Hypothalamus (tissue), 51 donors: Measurements from ENCODE around the gene VWA1.

ENCODE experiments used
- DNase-seq, 51 donors: peaks; one replicate each; lab custom pipeline; 2025; lab: John Stamatoyannopoulos, UW

Gene VWA1

DNA sequence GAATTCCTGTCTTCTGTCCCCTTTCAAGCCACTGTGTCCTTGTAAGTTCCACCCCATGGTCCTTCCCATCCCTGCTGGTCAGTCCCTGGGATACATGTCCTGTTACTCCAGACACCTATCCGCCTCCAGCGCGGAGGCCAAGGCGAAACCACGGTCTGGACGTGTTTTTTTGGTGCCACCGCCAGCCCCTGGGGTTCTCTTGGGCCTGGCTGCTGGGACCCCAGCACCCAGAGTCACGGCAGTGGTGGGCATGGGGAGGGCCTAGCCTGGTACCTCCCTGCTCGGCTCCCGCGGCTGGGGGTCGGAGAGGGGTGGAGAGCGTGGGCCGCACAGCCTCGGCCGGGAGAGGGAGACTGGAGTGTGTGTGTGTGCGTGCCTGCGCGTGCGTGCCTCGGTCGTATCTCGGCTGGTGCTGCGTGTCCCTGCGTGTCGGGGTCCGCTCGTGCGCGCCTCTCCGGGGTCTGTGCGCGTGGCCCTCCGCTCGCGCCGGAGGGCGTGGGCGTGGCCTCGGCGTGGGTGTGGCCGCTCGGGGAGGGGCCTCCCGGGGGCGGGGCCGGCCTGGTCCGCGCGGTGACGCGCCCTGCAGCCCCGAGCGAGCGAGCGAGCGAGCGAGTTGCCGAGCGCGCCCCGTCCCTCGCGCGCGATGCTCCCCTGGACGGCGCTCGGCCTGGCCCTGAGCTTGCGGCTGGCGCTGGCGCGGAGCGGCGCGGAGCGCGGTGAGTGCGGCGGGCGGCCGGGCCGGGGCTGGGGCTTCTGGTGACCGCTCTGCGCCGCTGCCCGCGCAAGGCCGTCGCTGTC lies at the start of gene VWA1:
VWA1 (plus strand) TSS at position 585 of the 798 bp plus-strand sequence; CDS start at position 644, 59 bp downstream.
- peak in 38 of 51 donors; percentile 34 to 85 (median 60) for DNase-seq

- DNase-seq, result no peak
Measured at GRCh38 chr1:1385931-1386330, 49.6 kb upstream of the VWA1 start.

- no peak for DNase-seq
Measured at GRCh38 chr1:1387098-1388077, 48.1 kb upstream of the VWA1 start.

- DNase-seq, result no peak
Measured at GRCh38 chr1:1388078-1388472, 47.4 kb upstream of the VWA1 start.

GRCh38 chr1:1390675-1391074 lies 44.8 kb upstream of the VWA1 start:
- no peak for DNase-seq

DNA sequence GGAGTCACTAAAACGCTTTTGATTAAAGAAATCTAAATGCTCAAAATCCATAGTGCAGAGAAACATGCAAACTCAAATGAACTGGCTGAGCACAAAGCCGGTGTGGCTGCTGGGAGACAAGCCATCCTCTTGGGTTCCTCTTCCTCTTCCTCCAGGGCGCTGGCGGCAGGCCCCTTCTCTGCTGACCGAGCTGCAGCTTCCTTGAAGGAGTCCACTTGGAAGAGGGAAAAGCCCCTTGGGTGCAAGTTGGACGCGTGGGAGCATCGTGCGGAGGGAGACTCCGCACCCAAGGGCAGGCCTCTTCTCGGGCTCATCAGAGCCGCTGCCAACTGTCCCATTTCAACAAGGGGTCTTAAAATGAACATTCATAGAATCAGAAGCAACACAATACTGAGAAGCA lies 44.3 kb upstream of the VWA1 start:
- no peak for DNase-seq

DNA sequence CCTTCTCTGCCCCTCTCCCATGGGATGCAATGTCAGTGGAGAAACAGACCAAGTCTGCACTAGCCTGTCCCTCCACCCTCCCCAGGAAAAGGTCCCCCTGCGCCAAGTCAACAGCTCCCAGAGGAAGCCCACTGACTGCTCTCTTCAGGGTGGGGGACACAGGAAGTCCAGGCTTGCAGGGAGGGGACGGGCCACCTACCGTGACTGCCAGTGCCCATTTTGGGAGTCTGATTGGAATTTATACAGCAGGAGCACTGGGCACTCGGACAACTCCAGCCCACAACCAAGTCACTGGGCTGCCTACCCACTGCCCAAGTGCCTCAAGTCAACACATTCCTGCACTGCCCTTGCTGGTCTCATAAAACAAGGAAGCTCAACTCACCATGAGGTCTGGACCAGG lies 42.5 kb upstream of the VWA1 start:
- DNase-seq, result no peak

GRCh38 chr1:1393428-1393827 lies 42.1 kb upstream of the VWA1 start:
- DNase-seq, result no peak

DNA sequence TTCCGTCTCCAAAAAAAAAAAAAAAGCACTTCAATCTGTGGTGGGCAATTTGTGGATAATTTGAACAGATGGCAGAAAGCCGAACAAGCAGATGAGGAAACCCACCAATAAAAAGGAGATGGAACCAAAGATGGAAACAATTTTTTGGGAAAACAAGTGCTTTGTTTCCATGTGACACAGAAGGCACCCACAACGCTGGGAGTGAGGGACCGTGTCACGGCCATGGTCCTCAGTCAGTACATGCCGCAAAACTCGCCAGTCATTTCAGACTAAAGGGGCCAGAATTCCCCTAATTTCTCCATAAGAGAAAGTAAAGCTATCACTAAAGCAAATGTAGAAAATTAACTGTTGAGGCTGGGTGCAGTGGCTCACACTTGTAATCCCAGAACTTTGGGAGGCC lies 41.4 kb upstream of the VWA1 start:
- DNase-seq, result no peak

DNA sequence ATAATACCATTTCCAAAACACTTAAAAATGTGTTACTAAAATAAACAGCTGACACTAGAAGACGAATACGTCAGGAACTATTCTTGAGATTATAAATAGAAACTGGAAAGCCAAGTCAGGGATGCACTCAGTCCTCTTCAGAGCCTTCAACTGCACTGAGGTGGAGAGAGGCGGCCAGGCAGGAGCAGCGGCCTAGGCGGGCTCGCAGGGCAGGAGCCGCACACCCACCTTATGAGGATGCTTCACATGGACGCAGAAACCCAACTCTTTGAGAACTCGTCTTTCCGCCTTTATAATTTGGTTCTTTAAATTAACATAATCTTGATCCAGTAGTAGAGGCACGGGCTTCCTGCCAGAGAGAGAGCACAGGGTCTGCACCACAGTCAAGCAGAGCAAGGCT lies 40.3 kb upstream of the VWA1 start:
- DNase-seq, result no peak

- no peak for DNase-seq
Measured at GRCh38 chr1:1397839-1398523, 37.5 kb upstream of the VWA1 start.

DNA sequence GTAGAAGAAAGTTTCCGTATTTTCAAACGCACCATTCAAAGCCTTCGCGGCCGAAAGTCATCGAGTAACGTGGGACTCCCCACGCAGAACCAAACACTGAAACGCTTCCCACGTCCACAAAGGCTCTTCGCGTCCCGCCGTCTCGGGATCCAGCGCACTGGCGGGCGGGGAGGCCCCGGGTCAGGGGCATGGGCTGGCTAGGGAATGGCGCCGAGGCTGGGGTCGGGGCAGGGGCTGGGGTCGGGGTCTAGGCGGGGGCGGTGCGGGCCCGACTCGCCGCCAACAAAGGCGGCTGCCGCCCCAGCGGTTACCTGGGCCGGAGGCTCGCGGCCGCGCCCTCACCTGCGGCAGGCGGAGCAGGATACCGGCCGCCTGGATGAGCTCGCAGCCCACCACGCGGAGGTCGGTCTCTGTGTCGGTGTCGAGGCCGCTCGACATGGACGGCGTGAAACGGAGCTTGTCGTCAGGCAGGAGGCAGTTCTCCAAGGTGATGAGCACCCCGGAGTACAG lies 36.8 kb upstream of the VWA1 start:
- no peak for DNase-seq

- peak; percentile 79 to 99 (median 96) for DNase-seq
Measured at GRCh38 chr1:1399187-1399871, 36.2 kb upstream of the VWA1 start, which contains the start of gene CCNL2. TSS of gene CCNL2 (minus strand) at chr1:1399335. CDS start at chr1:1399306, 29 bp downstream.

DNA sequence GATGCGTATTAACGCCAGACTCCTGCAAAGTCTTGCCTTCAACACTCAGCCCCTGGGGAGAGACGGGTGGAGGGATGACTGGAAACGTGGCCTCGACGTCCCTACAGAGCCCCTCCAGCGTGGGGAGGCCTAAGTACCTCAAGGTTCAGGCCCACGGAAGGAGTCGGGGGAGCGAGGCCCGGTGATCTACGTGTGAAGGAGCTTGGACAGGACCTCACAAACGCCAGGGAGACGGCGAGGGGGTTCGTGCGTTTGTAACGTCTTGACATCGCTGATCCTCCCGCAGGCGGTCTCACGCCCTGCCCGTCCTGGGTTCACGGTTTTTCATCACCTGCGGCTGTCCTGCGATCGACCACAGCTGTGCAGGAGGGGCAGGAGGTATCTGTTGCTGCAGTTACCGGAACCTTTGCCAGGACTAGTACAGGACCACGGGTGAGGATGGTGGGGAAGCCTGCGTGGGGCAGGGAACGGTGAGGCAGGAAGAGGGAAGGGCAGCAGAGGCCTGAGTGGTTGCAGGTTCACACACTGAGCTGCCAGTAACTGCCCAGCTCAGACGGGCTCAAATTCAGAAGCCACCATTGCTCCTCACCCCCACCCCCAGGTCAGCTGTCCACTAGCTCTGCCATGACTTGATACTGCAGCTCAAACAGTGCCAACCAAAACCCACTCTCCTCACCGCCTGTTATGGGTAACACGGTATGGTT lies 35.5 kb upstream of the VWA1 start:
- no peak for DNase-seq

- no peak for DNase-seq
Measured at GRCh38 chr1:1400576-1401456, 34.7 kb upstream of the VWA1 start.

DNA sequence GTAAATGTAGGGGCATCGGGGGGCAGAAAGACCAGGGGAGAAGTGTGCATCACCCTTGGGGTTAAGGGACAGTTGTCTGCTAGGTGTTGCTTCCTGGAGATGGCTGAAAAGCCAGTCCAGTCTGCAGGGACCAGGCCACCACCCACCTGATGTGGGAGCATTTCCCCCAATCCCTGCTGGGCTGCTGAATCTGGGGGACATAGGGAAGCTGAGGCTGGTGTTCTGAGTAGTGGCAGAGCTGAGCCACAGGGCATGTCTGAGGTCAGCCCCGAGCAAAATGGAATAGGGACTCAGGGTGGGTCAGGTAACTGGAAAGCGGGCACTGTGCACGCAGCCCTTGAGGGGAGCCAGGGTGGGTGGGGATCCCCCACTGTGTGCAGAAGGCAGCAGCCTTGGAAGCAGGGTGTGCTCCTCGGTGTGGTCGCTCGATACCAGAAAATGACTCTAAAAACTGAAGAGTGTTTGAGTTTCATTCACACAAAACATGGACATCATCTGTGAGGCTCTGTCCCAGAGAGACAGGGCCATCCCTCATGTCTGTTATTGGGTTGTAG lies 34.0 kb upstream of the VWA1 start:
- DNase-seq, result no peak

DNA sequence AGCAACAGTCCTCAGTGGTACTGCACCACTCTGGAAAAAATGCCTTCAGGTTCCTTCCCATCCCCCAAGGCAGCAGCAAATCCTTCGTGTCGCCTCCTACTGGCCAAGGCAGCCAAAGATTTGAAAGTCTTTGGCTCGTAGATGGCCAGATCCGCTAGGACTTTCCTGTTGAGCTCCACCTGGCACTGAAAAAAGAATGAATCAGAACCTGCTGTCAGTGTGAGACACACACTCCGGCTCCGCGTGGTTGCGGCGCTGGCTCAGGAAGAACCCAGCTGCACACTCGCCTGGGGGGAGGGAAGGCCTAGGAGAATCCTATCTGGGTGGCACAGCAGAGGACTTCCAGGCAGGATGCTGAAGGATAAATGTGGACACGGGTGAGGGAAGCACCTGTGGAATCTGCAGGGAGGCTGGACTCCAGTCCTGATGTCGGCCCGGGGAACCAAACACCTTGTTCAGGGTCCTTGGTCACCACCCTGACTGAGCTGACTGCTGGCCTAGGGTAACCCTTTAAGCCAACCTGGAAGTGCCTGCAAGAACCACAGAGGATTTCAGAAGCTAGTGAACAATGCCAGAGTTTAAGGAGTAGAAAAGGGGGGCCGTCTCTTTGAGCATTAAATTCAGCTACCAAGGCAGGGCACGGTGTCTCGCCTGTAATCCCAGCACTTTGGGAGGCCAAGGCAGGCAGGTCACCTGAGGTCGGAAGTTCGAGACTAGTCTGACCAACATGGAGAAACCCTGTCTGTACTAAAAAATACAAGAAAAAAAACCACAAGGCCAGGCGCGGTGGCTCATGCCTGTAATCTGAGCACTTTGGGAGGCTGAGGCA lies 33.2 kb upstream of the VWA1 start:
- peak in 1 of 51 donors; percentile 39 for DNase-seq
